ENCODE results near the gene FBXO8.
"Not testable (repeated sequence)": the region's sequence is repeated elsewhere in the genome, so short reads cannot be mapped to it uniquely, and the experiment has no call there.

The FBXO8 gene

DNA sequence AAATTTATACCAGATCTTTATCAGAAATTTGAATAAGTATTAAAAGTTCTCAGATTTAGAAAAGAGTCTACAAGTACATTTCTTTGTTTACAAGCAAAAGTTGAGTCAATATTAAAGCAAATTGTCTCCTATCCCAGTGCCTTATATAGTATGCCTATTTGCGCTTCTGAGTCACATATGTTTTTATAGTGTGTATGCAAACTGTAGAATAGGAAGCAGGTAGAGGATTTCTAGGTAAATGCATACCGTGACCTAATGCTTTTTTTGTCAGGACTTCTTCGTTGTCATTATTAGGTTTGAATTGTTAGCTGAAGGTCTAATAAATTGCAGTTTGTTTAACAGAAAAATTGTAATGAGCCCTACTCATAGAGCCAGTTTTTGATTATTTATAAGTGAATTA is 22.5 kb upstream of the FBXO8 start:
- H3K4me1 Mint-ChIP-seq, result no peaks in the 10 kb centered on the region
- H3K27ac Mint-ChIP-seq, result no peak overlapping the region
- no peak overlapping the region for H3K4me3 Mint-ChIP-seq
- H3K27me3 Mint-ChIP-seq, result no peaks in the 10 kb centered on the region
- peaks cover 29% of the 10 kb centered on the region for H3K36me3 Mint-ChIP-seq
- ATAC-seq (ENCODE audit: low read depth) (no peak), DNase-seq (ENCODE audit: low spot score in 2 of 2) (no peak)
- no peaks in the 10 kb centered on the region for H3K9me3 Mint-ChIP-seq

DNA sequence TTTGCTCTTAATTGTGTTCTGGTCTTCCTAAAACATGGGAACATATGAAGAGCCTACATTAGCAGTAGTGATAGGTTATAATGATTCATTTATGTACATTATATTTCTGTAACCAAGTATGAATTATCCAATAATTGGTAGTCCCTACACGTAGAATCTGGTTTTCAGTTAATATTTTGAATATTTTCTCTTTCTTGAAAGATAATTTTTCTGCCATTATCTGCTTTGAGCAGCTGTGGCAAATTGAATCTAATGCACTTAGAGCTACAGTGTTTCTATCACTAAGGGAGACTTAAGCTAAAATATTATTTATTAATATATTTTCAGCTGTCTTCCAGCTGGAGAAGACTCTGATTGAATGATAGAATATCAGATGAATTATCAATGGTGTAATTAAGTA is 21.2 kb upstream of the FBXO8 start:
- Mint-ChIP-seq H3K27me3 (no peaks in the 10 kb centered on the region), H3K4me3 (no peak overlapping the region), H3K36me3 (peaks cover 35% of the 10 kb centered on the region), H3K9me3 (no peaks in the 10 kb centered on the region), H3K4me1 (no peaks in the 10 kb centered on the region), H3K27ac (no peak overlapping the region)
- ATAC-seq (ENCODE audit: low read depth) (no peak), DNase-seq (ENCODE audit: low spot score in 2 of 2) (no peak)

DNA sequence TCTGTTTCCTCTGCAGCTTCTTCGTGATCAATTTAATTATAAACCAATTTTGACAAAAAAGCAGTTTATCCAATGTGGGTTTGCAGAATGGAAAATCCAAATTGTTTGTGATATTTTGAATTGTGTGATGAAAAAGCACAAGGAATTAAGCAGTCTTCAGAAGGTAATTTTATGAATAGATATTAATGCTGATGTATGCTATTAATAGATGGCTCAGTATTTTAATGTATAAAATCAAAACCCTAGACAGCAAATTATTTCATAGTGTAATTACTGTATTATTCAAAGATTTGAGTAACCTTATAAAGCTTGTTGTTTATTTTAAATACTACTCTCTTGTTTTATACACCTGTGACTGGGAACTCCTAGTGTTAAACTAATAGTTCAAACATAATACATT is 20.2 kb upstream of the FBXO8 start:
- ATAC-seq (ENCODE audit: low read depth) (no peak), DNase-seq (ENCODE audit: low spot score in 2 of 2) (no peak)
- Mint-ChIP-seq H3K4me3 (no peak overlapping the region), H3K4me1 (no peaks in the 10 kb centered on the region), H3K9me3 (no peaks in the 10 kb centered on the region), H3K27ac (no peak overlapping the region), H3K27me3 (no peaks in the 10 kb centered on the region), H3K36me3 (peaks cover 33% of the 10 kb centered on the region)

DNA sequence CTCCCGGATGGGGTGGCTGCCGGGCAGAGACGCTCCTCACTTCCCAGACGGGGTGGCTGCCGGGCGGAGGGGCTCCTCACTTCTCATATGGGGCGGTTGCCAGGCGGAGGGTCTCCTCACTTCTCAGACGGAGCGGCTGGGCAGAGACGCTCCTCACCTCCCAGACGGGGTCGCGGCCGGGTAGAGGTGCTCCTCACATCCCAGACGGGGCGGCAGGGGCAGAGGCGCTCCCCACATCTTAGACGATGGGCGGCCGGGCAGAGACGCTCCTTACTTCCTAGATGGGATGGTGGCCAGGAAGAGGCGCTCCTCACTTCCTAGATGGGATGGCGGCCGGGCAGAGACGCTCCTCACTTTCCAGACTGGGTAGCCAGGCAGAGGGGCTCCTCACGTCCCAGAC is 11.7 kb upstream of the FBXO8 start:
- not testable (repeated sequence) for H3K27me3 Mint-ChIP-seq; ATAC-seq (ENCODE audit: low read depth); DNase-seq (ENCODE audit: low spot score in 2 of 2); H3K4me1 Mint-ChIP-seq; H3K27ac Mint-ChIP-seq; H3K4me3 Mint-ChIP-seq
- Mint-ChIP-seq H3K9me3 (peaks cover 11% of the 10 kb centered on the region), H3K36me3 (peaks cover 29% of the 10 kb centered on the region)

DNA sequence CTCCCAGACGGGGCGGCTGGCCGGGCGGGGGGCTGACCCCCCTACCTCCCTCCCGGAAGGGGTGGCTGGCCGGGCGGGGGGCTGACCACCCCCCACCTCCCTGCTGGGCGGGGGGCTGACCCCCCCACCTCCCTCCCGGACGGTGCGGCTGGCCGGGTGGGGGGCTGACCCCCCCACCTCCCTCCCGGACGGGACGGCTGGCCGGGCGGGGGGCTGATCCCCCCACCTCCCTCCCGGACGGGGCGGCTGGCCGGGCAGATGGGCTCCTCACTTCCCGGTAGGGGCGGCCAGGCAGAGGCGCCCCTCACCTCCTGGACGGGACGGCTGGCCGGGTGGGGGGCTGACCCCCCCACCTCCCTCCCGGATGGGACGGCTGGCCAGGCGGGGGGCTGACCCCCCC is 11.2 kb upstream of the FBXO8 start:
- DNase-seq (ENCODE audit: low spot score in 2 of 2); H3K4me3 Mint-ChIP-seq; H3K4me1 Mint-ChIP-seq; ATAC-seq (ENCODE audit: low read depth); H3K27ac Mint-ChIP-seq; H3K27me3 Mint-ChIP-seq: not testable (repeated sequence)
- H3K36me3 Mint-ChIP-seq, result peaks cover 24% of the 10 kb centered on the region
- peaks cover 11% of the 10 kb centered on the region for H3K9me3 Mint-ChIP-seq

DNA sequence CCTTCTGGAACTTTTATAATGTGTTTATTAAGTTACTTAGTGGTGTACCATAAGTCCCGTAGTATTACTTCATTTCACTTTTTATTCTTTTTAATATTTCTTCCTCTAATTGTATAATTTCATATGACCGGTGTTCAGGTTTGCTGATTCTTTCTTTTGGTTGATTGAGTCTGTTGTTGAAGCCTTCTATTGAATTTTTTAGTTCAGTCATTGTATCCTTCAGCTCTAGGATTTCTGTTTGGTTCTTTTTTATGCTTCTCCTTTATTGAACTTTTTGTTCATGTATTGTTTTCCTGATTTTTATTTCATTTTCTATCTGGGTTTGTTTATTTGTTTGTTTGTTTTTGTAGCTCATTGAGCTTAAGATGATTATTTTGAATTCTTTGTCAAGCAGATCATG is 9.0 kb upstream of the FBXO8 start:
- Mint-ChIP-seq H3K27ac (no peak overlapping the region), H3K36me3 (peaks cover 21% of the 10 kb centered on the region), H3K9me3 (peaks cover 11% of the 10 kb centered on the region), H3K4me1 (peaks cover 5% of the 10 kb centered on the region), H3K27me3 (no peaks in the 10 kb centered on the region), H3K4me3 (no peak overlapping the region)
- ATAC-seq (ENCODE audit: low read depth) (no peak), DNase-seq (ENCODE audit: low spot score in 2 of 2) (no peak)

DNA sequence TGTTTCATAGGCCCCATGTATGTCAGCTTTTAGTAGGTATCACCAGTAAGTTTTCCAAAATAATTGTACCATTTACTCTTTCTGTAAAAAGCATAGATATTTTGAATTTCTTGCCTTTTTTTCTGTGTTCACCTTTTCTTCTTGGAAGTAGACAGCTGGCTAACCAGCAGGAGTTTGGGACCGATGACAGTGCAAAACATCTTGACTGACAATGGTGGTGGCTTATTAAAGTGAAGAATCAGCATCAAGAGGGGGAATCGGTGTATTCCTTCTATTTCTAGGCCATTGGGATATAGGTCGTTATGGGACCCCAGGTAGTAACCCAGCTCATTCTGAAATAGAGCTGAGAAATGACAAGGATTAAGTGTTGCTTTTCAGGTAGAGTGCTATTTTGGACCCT is 3.4 kb upstream of the FBXO8 start:
- DNase-seq (ENCODE audit: low spot score in 2 of 2) (no peak), ATAC-seq (ENCODE audit: low read depth) (no peak)
- Mint-ChIP-seq H3K4me1 (peaks cover 19% of the 10 kb centered on the region), H3K4me3 (no peak overlapping the region), H3K27ac (no peak overlapping the region), H3K36me3 (peaks cover 6% of the 10 kb centered on the region), H3K9me3 (peaks cover 2% of the 10 kb centered on the region), H3K27me3 (no peaks in the 10 kb centered on the region)

DNA sequence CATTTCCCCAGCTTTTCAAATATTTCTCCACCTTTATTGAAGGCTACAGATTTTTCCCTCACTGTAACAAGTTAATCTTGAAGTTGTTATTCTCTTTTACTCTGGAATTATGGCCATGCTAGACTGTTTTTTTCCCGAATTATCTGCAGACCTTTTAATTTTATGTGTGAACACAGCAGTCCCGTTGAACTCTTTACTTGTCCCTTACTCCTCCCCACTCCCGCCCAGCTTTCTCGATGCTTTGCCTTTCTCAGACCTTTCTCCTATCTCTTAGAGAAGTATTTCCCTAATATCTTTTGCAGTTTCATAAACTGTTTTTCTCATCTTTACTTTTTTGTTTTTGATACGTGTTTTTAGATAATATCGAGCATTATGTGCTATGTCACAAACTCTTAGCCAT is 1.0 kb upstream of the FBXO8 start:
- Mint-ChIP-seq H3K36me3 (peaks cover 11% of the 10 kb centered on the region), H3K27me3 (no peaks in the 10 kb centered on the region), H3K9me3 (no peaks in the 10 kb centered on the region), H3K4me3 (peak overlapping the region; percentile 100), H3K4me1 (peaks cover 23% of the 10 kb centered on the region), H3K27ac (peak overlapping the region; percentile 99)
- DNase-seq (ENCODE audit: low spot score in 2 of 2), result no peak
- ATAC-seq (ENCODE audit: low read depth), result no peak

DNA sequence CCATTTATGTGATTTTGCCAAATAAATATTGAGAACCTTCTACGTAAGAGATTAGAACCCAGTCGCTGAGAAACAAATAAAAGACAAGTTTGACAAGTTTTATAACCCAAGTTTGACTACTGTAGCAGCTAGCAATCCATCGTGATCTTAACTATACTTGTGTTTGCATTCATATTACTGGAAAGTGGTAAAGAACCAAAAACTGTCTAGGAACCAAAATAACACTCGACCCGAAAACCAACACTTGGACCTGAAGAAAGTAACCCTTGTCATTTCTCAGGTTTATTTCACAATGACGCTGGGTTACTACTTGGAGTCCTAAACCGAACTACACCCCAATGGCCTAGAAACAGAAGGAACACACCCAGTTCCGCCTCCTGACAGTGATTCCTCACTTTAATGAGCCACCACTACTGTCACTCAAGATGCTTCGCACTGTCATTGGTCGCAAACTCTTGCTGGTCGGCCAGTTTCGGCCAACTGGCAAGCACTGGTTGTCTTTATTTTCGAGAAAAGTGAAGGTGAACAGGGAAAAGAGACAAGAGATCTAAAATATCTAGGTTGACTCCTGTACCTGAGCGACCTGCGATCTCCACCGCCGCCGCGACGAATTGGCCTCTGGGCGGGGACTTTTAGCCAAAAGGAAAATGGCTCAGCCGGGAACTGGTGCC is 496 bp downstream of the FBXO8 start:
- Mint-ChIP-seq H3K4me1 (peaks cover 23% of the 10 kb centered on the region), H3K27ac (peak overlapping the region; percentile 99), H3K9me3 (no peaks in the 10 kb centered on the region), H3K4me3 (peak overlapping the region; percentile 100), H3K27me3 (no peaks in the 10 kb centered on the region), H3K36me3 (peaks cover 12% of the 10 kb centered on the region)
- ATAC-seq (ENCODE audit: low read depth) (peak; percentile 93), DNase-seq (ENCODE audit: low spot score in 2 of 2) (peak; percentile 63 to 76)

DNA sequence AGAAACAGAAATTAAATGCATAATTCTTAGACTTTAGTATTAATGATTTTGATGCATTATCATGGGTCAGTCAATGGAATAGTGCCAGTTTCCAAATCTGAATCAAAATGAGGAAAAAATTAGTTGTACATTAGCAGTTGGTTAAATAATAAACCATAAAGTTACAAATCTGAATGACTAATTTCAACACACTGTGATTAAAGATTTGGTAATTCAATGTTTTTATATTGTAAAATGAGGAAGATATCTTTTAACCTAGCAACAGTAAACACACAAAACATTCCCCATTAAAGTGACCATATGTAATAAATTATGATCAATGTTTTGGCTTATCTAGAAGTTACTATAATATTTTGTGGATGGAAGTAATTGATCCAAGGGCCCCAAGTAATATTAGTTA is 1.6 kb downstream of the FBXO8 start:
- H3K4me1 Mint-ChIP-seq, result peaks cover 23% of the 10 kb centered on the region
- no peak overlapping the region for H3K27ac Mint-ChIP-seq
- H3K36me3 Mint-ChIP-seq, result peaks cover 9% of the 10 kb centered on the region
- ATAC-seq (ENCODE audit: low read depth) (no peak), DNase-seq (ENCODE audit: low spot score in 2 of 2) (no peak)
- no peak overlapping the region for H3K4me3 Mint-ChIP-seq
- no peaks in the 10 kb centered on the region for H3K9me3 Mint-ChIP-seq
- no peaks in the 10 kb centered on the region for H3K27me3 Mint-ChIP-seq

DNA sequence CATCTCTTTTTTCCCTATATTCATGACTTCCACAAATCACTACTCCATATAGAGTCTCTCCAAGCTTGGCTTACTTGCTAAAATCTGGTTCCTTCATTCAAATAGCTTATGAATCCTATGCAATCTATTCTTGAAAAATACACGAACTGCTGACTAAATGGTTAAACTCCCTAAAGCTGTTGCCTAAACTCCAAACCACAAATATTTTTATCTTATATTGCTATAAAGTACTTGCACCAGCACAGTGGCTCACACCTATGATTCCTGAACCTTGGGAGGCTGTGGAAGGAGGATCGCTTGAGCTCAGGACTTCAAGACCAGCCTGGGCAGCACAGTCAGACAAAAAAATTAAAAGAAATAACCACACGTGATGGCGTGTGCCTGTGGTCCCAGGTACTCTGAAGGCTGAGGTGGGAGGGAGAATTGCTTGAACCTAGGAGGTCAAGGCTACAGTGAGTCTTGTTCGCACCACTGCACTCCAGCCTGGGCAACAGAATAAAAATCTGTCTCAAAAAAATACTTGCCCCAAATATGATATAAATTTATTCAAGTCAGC is 2.2 kb downstream of the FBXO8 start:
- DNase-seq (ENCODE audit: low spot score in 2 of 2) (no peak), ATAC-seq (ENCODE audit: low read depth) (no peak)
- Mint-ChIP-seq H3K4me3 (no peak overlapping the region), H3K36me3 (peaks cover 8% of the 10 kb centered on the region), H3K27me3 (no peaks in the 10 kb centered on the region), H3K27ac (no peak overlapping the region), H3K9me3 (no peaks in the 10 kb centered on the region), H3K4me1 (peaks cover 23% of the 10 kb centered on the region)

DNA sequence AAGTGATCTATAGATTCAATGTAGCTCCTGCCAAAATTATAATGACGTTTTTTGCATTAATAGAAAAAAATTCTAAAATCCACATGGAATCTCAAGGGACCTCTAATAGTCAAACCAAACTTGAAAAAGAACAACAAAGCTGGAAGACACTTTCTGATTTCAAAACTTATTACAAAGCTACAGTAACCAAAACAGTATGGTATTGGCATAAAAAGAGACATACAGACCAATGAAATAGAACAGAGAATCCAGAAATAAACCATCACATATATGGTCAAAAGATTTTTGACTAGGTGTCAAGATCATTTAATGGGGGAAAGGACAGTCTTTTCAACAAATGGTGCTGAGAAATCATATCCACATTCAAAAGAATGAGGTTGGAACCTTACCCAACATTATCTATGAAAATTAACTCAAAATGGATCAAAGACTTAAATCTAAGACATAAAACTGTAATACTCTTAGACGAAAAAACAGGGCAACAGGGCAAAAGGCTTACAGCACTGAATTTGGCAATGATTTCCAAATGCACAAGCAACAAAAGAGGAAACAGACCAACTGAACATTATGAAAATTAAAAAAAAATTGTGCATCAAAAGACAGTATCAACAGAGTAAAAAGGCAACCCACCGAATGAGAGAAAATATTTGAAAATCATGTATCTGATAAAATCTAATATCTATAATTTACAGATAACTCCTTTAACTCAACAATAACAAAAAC is 3.9 kb downstream of the FBXO8 start:
- ATAC-seq (ENCODE audit: low read depth), result no peak
- Mint-ChIP-seq H3K36me3 (peaks cover 8% of the 10 kb centered on the region), H3K4me3 (no peak overlapping the region), H3K4me1 (peaks cover 20% of the 10 kb centered on the region), H3K27ac (no peak overlapping the region), H3K9me3 (no peaks in the 10 kb centered on the region), H3K27me3 (no peaks in the 10 kb centered on the region)
- no peak for DNase-seq (ENCODE audit: low spot score in 2 of 2)

DNA sequence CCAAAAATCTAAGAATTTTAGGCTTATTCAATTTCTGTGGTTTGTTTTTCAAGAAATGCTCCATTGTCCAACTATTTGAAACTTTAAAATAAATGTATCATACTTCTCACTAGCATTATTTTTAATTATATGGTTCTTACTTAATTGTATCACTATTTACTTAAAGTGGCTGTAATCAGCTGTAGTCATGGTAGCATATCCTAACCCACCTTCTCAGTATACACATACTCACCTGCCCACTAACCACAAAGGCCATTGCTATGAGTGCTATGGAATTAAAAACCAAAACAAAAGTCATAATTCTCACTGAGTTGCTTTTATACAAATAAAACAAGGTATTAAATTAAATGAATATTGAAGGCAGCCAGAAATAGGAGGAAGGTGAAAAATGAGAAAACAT is 5.0 kb downstream of the FBXO8 start:
- Mint-ChIP-seq H3K4me1 (peaks cover 17% of the 10 kb centered on the region), H3K36me3 (peaks cover 8% of the 10 kb centered on the region), H3K9me3 (no peaks in the 10 kb centered on the region), H3K27ac (no peak overlapping the region), H3K4me3 (no peak overlapping the region), H3K27me3 (no peaks in the 10 kb centered on the region)
- DNase-seq (ENCODE audit: low spot score in 2 of 2) (no peak), ATAC-seq (ENCODE audit: low read depth) (no peak)

DNA sequence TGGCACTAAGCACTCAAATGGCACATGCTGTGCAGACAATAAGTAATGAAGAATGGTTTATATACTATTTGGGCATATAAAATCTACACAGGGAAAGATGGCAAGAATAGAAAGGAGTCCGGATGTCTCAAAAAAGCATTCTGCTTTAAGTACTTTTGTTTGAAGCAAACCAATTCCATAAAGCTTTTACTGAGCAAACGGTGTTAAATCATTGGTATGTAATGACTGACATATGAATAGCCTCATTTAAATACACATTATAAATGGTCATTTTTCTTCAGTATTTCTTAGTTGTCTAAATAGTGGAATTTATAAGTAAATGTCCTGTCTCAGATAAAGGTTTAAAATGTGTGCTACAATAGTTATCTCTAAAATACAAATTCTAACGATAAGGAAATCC is 6.0 kb downstream of the FBXO8 start:
- peaks cover 8% of the 10 kb centered on the region for H3K36me3 Mint-ChIP-seq
- H3K27ac Mint-ChIP-seq, result no peak overlapping the region
- H3K4me3 Mint-ChIP-seq, result no peak overlapping the region
- H3K4me1 Mint-ChIP-seq, result peaks cover 14% of the 10 kb centered on the region
- ATAC-seq (ENCODE audit: low read depth) (no peak), DNase-seq (ENCODE audit: low spot score in 2 of 2) (no peak)
- no peaks in the 10 kb centered on the region for H3K9me3 Mint-ChIP-seq
- no peaks in the 10 kb centered on the region for H3K27me3 Mint-ChIP-seq

DNA sequence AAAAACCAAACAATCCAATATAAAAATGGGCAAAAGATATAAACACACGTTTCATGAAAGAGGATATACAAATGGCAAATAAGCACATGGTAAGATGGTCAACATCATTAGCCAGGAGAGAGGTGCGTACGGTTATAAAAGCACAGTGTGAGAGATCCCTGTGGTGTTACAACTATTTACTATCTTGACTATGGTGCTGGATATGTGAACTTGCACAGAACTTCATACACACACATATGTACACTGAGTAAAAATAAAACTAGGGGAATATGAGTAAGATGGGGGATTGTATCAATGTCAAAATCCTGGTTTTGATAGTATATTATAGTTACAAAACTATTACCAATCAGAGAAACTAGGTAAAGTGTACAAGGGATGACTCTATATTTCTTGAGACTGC is 8.4 kb downstream of the FBXO8 start:
- Mint-ChIP-seq H3K36me3 (peaks cover 9% of the 10 kb centered on the region), H3K9me3 (no peaks in the 10 kb centered on the region), H3K27ac (peak overlapping the region; percentile 5), H3K4me3 (no peak overlapping the region), H3K4me1 (peaks cover 11% of the 10 kb centered on the region), H3K27me3 (no peaks in the 10 kb centered on the region)
- DNase-seq (ENCODE audit: low spot score in 2 of 2), result no peak
- no peak for ATAC-seq (ENCODE audit: low read depth)

Measured in memory B cell (primary cell).